AG09309 (cell line): ENCODE data around the gene PRDM4.

Experiments
- DNase-seq: peaks from one replicate; pipeline ENCODE4 v3.0.0-alpha.2; 2010; ENCODE audit warnings: low read depth
- H3K4me3 ChIP-seq: 2 replicates; pipeline ENCODE4 v1.5.1; 2011; ENCODE audit warnings: mild to moderate bottlenecking, low read depth, low read length, moderate library complexity; ENCODE audit not compliant: control insufficient read depth
- CTCF ChIP-seq: IDR thresholded peaks from 2 replicates; pipeline ENCODE4 v1.5.1; 2011; ENCODE audit warnings: mild to moderate bottlenecking, low read depth, low read length, inconsistent platforms; ENCODE audit not compliant: insufficient read depth, control insufficient read depth; ENCODE audit errors: missing control alignments

The PRDM4 gene

GRCh38 chr12:107798580-107798979 is 37.6 kb upstream of the PRDM4 start:
- no peak overlapping the region for H3K4me3 ChIP-seq
- TF ChIP-seq CTCF: no peak
- DNase-seq: no peak

GRCh38 chr12:107794451-107794850 is 33.5 kb upstream of the PRDM4 start:
- H3K4me3 ChIP-seq: no peak overlapping the region
- DNase-seq: no peak
- TF ChIP-seq CTCF: no peak

GRCh38 chr12:107791465-107792089 is 30.6 kb upstream of the PRDM4 start:
- no peak overlapping the region for H3K4me3 ChIP-seq
- no peak for DNase-seq
- no peak for TF ChIP-seq CTCF

- H3K4me3 ChIP-seq: no peak overlapping the region
- DNase-seq: no peak
- no peak for TF ChIP-seq CTCF
Measured at GRCh38 chr12:107788690-107789458, 27.9 kb upstream of the PRDM4 start.

GRCh38 chr12:107788281-107788680 is 27.3 kb upstream of the PRDM4 start:
- no peak overlapping the region for H3K4me3 ChIP-seq
- TF ChIP-seq CTCF: no peak
- DNase-seq: no peak

GRCh38 chr12:107783406-107784376 is 22.8 kb upstream of the PRDM4 start:
- H3K4me3 ChIP-seq: no peak overlapping the region
- no peak for TF ChIP-seq CTCF
- DNase-seq: no peak
